GM06990 (cell line): ENCODE data around the gene PIK3CA.
"Not testable (repeated sequence)": the region's sequence is repeated elsewhere in the genome, so short reads cannot be mapped to it uniquely, and the experiment has no call there.

ENCODE experiments used
- DNase-seq: peaks from one replicate; pipeline ENCODE4 v3.0.0-alpha.2; 2011; ENCODE audit not compliant: insufficient read length; ENCODE audit errors: extremely low read depth
- H3K27me3 ChIP-seq: replicated peaks from 2 replicates; pipeline ENCODE4 v1.6.0; 2011; ENCODE audit warnings: low read length; ENCODE audit not compliant: control insufficient read depth, insufficient read depth
- H3K36me3 ChIP-seq: 2 replicates; pipeline ENCODE4 v1.5.1; 2011; ENCODE audit warnings: low read length; ENCODE audit not compliant: control insufficient read depth, insufficient read depth
- H3K4me3 ChIP-seq: replicated peaks from 2 replicates; pipeline ENCODE4 v1.5.1; 2011; ENCODE audit warnings: low read depth, mild to moderate bottlenecking, control low read depth, low read length
- TF ChIP-seq, protein P1 (sequence below): IDR thresholded peaks from 2 replicates; pipeline ENCODE4 v1.5.1; 2011; ENCODE audit warnings: low read length, control low read depth, mild to moderate bottlenecking, inconsistent platforms; ENCODE audit not compliant: insufficient read depth, poor library complexity, severe bottlenecking

PIK3CA gene

DNA sequence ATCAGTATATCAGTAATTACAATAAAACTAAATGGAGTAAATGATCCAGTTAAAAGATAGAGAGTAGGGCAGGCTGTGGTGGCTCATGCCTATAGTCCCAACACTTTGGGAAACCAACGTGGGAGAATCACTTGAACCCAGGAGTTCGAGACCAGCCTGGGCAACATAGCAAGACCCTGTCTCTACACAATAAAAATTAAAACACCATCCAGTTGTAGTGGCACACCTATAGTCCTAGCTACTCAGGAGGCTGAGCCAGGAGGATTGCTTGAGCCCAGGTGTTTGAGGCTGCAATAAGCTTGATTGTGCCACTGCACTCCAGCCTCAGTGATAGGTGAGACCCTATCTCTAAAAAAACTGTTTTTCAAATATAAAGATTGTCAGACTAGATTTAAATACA is 108.7 kb downstream of the PIK3CA start:
- Histone ChIP-seq H3K27me3 (no peaks in the 10 kb centered on the region), H3K4me3 (no peak overlapping the region), H3K36me3 (no peaks in the 10 kb centered on the region)
- TF ChIP-seq, protein P1, sequence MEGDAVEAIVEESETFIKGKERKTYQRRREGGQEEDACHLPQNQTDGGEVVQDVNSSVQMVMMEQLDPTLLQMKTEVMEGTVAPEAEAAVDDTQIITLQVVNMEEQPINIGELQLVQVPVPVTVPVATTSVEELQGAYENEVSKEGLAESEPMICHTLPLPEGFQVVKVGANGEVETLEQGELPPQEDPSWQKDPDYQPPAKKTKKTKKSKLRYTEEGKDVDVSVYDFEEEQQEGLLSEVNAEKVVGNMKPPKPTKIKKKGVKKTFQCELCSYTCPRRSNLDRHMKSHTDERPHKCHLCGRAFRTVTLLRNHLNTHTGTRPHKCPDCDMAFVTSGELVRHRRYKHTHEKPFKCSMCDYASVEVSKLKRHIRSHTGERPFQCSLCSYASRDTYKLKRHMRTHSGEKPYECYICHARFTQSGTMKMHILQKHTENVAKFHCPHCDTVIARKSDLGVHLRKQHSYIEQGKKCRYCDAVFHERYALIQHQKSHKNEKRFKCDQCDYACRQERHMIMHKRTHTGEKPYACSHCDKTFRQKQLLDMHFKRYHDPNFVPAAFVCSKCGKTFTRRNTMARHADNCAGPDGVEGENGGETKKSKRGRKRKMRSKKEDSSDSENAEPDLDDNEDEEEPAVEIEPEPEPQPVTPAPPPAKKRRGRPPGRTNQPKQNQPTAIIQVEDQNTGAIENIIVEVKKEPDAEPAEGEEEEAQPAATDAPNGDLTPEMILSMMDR = no peak
- DNase-seq = no peak

DNA sequence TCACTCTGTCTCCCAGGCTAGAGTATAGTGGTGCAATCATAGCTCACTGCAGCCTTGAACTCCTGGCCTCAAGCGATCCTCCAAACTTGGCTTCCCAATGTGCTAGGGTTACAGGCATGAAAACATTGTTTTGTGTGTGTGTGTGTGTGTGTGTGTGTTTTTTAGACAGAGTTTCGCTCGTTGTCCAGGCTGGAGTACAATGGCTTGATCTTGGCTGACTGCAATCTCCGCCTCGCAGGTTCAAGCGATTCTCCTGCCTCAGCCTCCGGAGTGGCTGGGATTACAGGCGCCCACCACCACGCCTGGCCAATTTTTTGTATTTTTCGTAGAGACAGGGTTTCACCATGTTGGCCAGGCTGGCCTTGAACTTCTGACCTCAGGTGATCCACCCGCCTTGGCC is 109.6 kb downstream of the PIK3CA start:
- not testable (repeated sequence) for DNase-seq, H3K4me3 ChIP-seq, H3K27me3 ChIP-seq, H3K36me3 ChIP-seq

DNA sequence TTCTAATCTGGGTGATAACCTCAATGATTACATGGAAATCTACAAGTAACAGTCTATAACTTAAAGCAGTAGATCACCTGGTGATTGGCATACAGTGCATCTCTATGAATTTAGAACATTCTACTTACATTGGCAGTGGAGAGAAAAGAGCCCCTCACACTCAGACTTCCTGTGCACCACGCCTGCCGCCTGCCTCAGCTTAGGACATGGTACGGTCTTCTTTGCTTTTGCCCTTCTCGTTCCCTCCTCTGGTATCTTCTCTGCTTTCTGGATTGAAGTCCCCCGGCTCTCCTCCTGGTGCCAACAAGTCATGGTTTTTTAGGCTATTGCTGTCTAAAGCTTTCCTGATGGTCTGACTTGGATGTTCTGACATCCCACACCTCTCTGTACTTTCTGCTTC is 110.7 kb downstream of the PIK3CA start:
- H3K36me3 ChIP-seq = no peaks in the 10 kb centered on the region
- no peak for DNase-seq
- TF ChIP-seq, protein P1 = no peak
- H3K27me3 ChIP-seq = no peaks in the 10 kb centered on the region
- no peak overlapping the region for H3K4me3 ChIP-seq

DNA sequence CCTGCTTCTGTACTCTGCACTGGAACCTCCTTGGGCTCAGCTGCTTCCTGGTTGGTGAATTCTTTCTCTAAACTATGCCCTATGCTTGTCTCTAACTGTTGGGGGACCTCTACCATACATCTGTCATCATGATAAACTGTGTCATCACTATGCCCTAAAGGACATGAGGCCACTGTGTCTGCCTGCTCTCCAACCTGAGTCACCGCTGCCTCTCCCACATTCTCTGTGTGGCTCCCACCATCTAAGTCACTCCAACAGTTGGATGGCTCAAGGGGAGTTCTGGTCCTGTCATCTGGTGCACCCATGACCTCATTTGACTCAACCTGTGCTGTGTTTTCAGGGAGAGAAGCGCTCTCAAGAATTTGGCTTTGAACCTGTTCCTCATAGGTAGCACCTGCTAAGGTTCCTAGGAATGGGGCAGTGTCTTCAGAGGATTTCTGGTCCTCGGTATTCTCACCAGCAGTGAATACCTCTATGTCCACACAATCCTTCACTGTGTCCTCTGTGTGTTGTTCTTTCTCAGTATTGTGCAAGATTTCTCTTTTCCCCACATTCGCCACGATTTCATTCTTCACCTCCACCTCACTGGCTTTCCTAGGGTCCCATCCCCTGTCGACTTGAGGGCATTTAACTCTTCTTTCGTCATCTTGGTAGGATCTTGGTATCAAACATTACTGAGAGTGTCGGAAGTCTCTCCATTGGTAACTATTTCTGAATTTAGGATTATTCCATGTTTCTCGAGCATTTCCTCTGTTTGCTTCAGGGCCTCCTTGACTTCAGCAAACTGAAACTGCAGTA is 112.0 kb downstream of the PIK3CA start:
- not testable (repeated sequence) for H3K27me3 ChIP-seq, DNase-seq, H3K4me3 ChIP-seq, H3K36me3 ChIP-seq

DNA sequence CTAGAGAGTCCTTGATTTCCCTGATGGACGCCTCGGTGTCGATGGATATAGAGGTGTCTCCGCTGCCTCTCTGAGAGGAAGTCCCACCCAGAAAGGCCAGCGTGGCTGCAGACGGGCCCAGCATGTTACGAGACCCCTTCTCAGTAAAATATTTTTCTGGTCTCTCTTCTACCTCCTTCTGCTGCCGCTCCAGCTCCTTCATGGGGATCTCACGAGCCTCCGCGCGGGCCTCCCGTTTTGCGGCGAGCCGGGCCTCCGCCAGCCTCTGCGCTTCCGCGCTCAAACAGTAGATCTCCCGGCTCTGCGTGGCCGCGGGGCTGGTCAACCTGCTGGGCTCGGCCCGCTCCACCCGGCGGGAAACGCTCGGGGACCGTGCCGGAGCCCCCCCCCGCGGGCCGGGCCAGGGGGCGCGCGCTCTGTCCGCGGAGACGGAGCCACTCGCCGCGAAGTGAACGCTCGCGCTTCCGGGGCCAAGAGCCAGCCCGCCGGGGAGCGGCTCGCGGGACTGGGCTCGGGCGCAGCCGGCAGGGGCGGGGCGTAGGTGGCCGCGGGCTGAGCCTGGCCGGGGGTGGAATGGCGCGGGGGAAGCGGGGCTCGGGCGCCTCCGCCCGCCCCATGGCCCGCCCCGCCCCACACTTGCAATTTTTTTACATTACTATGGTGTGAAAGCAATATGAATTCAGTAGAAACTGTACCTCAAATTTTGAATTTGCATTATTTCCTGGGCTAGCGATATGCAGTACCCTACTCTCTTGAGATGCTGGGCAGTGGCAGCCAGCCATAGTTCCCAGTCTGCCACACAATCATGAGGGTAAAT is 113.0 kb downstream of the PIK3CA start:
- H3K27me3 ChIP-seq = no peaks in the 10 kb centered on the region
- H3K36me3 ChIP-seq = no peaks in the 10 kb centered on the region
- DNase-seq = peak; percentile 87
- peak overlapping the region; percentile 56 for H3K4me3 ChIP-seq
- TF ChIP-seq, protein P1 = no peak

DNA sequence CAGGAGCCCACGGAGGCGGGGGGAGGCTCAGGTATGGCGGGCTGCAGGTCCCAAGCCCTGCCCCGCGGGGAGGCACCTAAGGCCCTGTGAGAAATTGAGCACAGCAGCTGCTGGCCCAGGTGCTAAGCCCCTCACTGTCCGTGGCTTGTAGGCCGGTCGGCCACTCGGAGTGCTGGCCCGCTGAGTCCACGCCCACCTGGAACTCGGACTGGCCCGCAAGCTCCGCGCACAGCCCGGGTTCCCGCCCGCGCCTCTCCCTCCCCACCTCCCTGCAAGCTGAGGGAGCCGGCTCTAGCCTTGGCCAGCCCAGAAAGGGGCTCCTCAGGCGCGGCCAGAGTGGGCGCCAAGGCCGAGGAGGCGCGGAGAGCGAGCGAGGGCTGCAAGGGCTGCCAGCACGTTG is 115.0 kb downstream of the PIK3CA start:
- no peak for DNase-seq
- TF ChIP-seq, protein P1 = no peak
- H3K4me3 ChIP-seq = no peak overlapping the region
- H3K36me3 ChIP-seq = no peaks in the 10 kb centered on the region
- no peaks in the 10 kb centered on the region for H3K27me3 ChIP-seq
